GM23338 (cell line): Measurements from ENCODE around the gene MLKL. TPM values are rescaled to one million over a fixed set of nuclear protein-coding genes. Genes with fewer than 3 reads are reported as not detected.

Experiments used
- ATAC-seq: fragments of 200-7000 bp; cut with Tn5 transposase; 3 replicates; pipeline ENCODE4 v1.9.1; 2020
- DNase-seq: peaks from one replicate; pipeline ENCODE4 v3.0.0-alpha.2; 2015; ENCODE audit warnings: low spot score
- H2AFZ ChIP-seq: fragments of 200-600 bp; sonication (generic); 2 replicates; pipeline ENCODE4 v1.8.0; 2016; ENCODE audit warnings: antibody characterized with exemption, mild to moderate bottlenecking, moderate library complexity
- H3F3A ChIP-seq: fragments of 200-600 bp; sonication (generic); replicated peaks from 2 replicates; pipeline ENCODE4 v1.8.0; 2017; ENCODE audit warnings: antibody characterized with exemption, mixed run types, low read depth
- H3K27ac ChIP-seq: fragments of 200-600 bp; sonication (generic); 2 replicates; pipeline ENCODE4 v1.6.1; 2016; ENCODE audit warnings: low read depth
- H3K27me3 ChIP-seq: fragments of 200-600 bp; sonication (generic); 2 replicates; pipeline ENCODE4 v1.8.0; 2016; ENCODE audit warnings: mild to moderate bottlenecking, mixed run types, moderate library complexity; ENCODE audit not compliant: insufficient read depth
- H3K36me3 ChIP-seq: fragments of 200-600 bp; sonication (generic); 2 replicates; pipeline ENCODE4 v1.8.0; 2016; ENCODE audit warnings: mild to moderate bottlenecking; ENCODE audit not compliant: insufficient read depth
- H3K4me1 ChIP-seq: fragments of 200-600 bp; sonication (generic); 2 replicates; pipeline ENCODE4 v1.8.0; 2016; ENCODE audit warnings: mild to moderate bottlenecking, moderate library complexity; ENCODE audit not compliant: insufficient read depth
- H3K4me2 ChIP-seq: fragments of 200-600 bp; sonication (generic); 2 replicates; pipeline ENCODE4 v1.7.1; 2017; ENCODE audit warnings: mixed run types
- H3K4me3 ChIP-seq: fragments of 200-600 bp; sonication (generic); 2 replicates; pipeline ENCODE4 v1.6.1; 2016; ENCODE audit warnings: mixed run types
- H3K79me2 ChIP-seq: fragments of 200-600 bp; sonication (generic); replicated peaks from 2 replicates; pipeline ENCODE4 v1.8.0; 2017; ENCODE audit warnings: mild to moderate bottlenecking; ENCODE audit not compliant: insufficient read depth
- H3K9me2 ChIP-seq: fragments of 200-600 bp; sonication (generic); 2 replicates; pipeline ENCODE4 v1.8.0; 2017; ENCODE audit not compliant: insufficient read depth
- H4K20me1 ChIP-seq: fragments of 200-600 bp; sonication (generic); replicated peaks from 2 replicates; pipeline ENCODE4 v1.8.0; 2017; ENCODE audit warnings: mild to moderate bottlenecking; ENCODE audit not compliant: insufficient read depth
- H3K27ac Mint-ChIP-seq: 2 replicates; pipeline ENCODE4 v1.8.0; 2020; ENCODE audit warnings: inconsistent platforms, mild to moderate bottlenecking, moderate library complexity, mixed read lengths
- H3K27me3 Mint-ChIP-seq: 3 replicates; pipeline ENCODE4 v1.8.0; 2022; ENCODE audit warnings: low read depth, mild to moderate bottlenecking, moderate library complexity, mixed read lengths, inconsistent platforms; ENCODE audit not compliant: insufficient read depth, poor library complexity
- H3K36me3 Mint-ChIP-seq: 3 replicates; pipeline ENCODE4 v1.8.0; 2021; ENCODE audit warnings: low read depth, mild to moderate bottlenecking, inconsistent platforms, moderate library complexity, mixed read lengths
- H3K4me1 Mint-ChIP-seq: 3 replicates; pipeline ENCODE4 v1.8.0; 2020; ENCODE audit warnings: mild to moderate bottlenecking, inconsistent platforms, mixed read lengths
- H3K4me3 Mint-ChIP-seq: 3 replicates; pipeline ENCODE4 v1.8.0; 2021; ENCODE audit warnings: moderate library complexity, mild to moderate bottlenecking, inconsistent platforms, mixed read lengths
- H3K9me3 Mint-ChIP-seq: 3 replicates; pipeline ENCODE4 v1.8.0; 2020; ENCODE audit warnings: moderate library complexity, mild to moderate bottlenecking, inconsistent platforms, mixed read lengths
- CREB1 ChIP-seq: fragments of 250-450 bp; sonication (Bioruptor Pico); IDR thresholded peaks from 2 replicates; pipeline ENCODE4 v1.5.0; 2020; ENCODE audit warnings: low read depth, mild to moderate bottlenecking, moderate library complexity
- EZH2 ChIP-seq: fragments of 200-600 bp; sonication (generic); IDR thresholded peaks from one replicate; pipeline ENCODE4 v1.8.0; 2017; ENCODE audit warnings: antibody characterized with exemption, mild to moderate bottlenecking, low read depth; ENCODE audit not compliant: unreplicated experiment
- EZH2phosphoT487 ChIP-seq: fragments of 200-600 bp; sonication (generic); IDR thresholded peaks from one replicate; pipeline ENCODE4 v1.8.1; 2018; ENCODE audit warnings: antibody characterized with exemption; ENCODE audit not compliant: unreplicated experiment
- JUNB ChIP-seq: IDR thresholded peaks from one replicate; pipeline ENCODE4 v1.6.1; 2016; ENCODE audit warnings: antibody characterized with exemption; ENCODE audit not compliant: unreplicated experiment
- NANOG ChIP-seq: IDR thresholded peaks from 2 replicates; pipeline ENCODE4 v1.6.1; 2016; ENCODE audit warnings: antibody characterized with exemption, borderline replicate concordance
- POLR2AphosphoS5 ChIP-seq: IDR thresholded peaks from 2 replicates; pipeline ENCODE4 v1.6.1; 2016; ENCODE audit warnings: antibody characterized with exemption, low read depth
- STAT1 ChIP-seq: IDR thresholded peaks from one replicate; pipeline ENCODE4 v1.6.1; 2016; ENCODE audit warnings: antibody characterized with exemption; ENCODE audit not compliant: unreplicated experiment
- ZNF114 ChIP-seq: fragments of 250-450 bp; sonication (Bioruptor Pico); IDR thresholded peaks from 2 replicates; pipeline ENCODE4 v1.5.0; 2020; ENCODE audit warnings: mild to moderate bottlenecking, moderate library complexity
- ZNF331 ChIP-seq: fragments of 250-450 bp; sonication (Bioruptor Pico); IDR thresholded peaks from 2 replicates; pipeline ENCODE4 v1.5.0; 2020; ENCODE audit warnings: low read depth, mild to moderate bottlenecking, moderate library complexity
- polyA plus RNA-seq: library from polyadenylated mRNA; unstranded; fragments of >200 nt; fragmentation: Nextera tagmentation; extraction: Ambion mirVana; gene quantifications from 2 replicates; pipeline ENCODE4 v1.2.1, GENCODE V29; 2016
- total RNA-seq: library from RNA; depleted of rRNA; stranded (reverse); fragments of >200 nt; shearing (Covaris generic); gene quantifications from 2 replicates; pipeline ENCODE4 v1.2.3, GENCODE V29; 2014
- TF ChIP-seq, protein P1 (sequence below): fragments of 250-450 bp; sonication (Bioruptor Pico); IDR thresholded peaks from 2 replicates; pipeline ENCODE4 v1.5.0; 2020; ENCODE audit warnings: mild to moderate bottlenecking, moderate library complexity
- TF ChIP-seq, protein P2 (sequence below): IDR thresholded peaks from 2 replicates; pipeline ENCODE4 v1.6.1; 2016; ENCODE audit warnings: antibody characterized with exemption
- TF ChIP-seq, protein P3 (sequence below), 2 experiments: fragments of 200-600 bp in 1 of 2; sonication (generic) in 1 of 2; conservative IDR thresholded peaks; 2 replicates each; pipeline versions ENCODE4 v1.5.1 to v1.6.1; 2016 to 2017; ENCODE audit warnings: antibody characterized with exemption in 2 of 2, low read depth in 2 of 2, mild to moderate bottlenecking in 2 of 2, moderate library complexity in 1 of 2
- TF ChIP-seq, protein P4 (sequence below): IDR thresholded peaks from one replicate; pipeline ENCODE4 v1.6.1; 2018; ENCODE audit warnings: antibody characterized with exemption; ENCODE audit not compliant: unreplicated experiment

Gene MLKL
- total and polyA plus RNA-seq, 2 experiments from 2014 or later = 5.1 to 9.7 TPM

DNA sequence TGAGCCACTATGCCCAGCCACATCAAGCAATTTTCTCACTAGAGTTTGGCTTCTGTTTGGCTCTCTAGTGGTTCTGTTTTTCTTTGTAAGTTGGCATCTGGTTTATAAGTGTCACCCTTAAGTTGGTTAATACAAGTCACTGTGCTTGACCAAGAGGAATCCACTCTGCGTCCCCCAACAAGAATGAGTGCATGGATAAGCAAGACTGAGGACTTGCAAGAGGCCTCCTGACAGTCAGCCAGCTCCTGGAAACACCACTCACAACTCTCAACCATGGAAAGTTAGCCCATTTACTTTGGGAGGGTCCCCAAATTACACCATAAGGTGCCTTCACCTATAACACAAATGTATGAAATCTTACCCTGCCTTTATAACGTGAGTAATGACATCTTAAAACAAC is 41.6 kb downstream of the MLKL start:
- Histone ChIP-seq H3K27ac (no peak overlapping the region), H3K4me1 (no peaks in the 10 kb centered on the region), H3K27me3 (no peaks in the 10 kb centered on the region), H3K36me3 (peaks cover 81% of the 10 kb centered on the region), H2AFZ (no peak overlapping the region), H3K4me2 (peak overlapping the region; percentile 26; the same call in 1 of the 2 replicates), H3K4me3 (no peak overlapping the region), H4K20me1 (peaks cover 94% of the 10 kb centered on the region), H3K9me2 (no peaks in the 10 kb centered on the region), H3K79me2 (peaks cover 100% of the 10 kb centered on the region), H3F3A (peaks cover 20% of the 10 kb centered on the region)
- Mint-ChIP-seq H3K27me3 (peaks cover 11% of the 10 kb centered on the region), H3K4me1 (peaks cover 16% of the 10 kb centered on the region), H3K9me3 (no peaks in the 10 kb centered on the region; the same call in 2 of the 3 replicates), H3K4me3 (no peak overlapping the region), H3K27ac (no peak overlapping the region), H3K36me3 (peaks cover 86% of the 10 kb centered on the region)
- TF ChIP-seq ZNF331 (CRISPR knock-in tag) (no peak), JUNB (no peak), STAT1 (no peak), POLR2AphosphoS5 (no peak), EZH2 (no peak), CREB1 (CRISPR knock-in tag) (no peak), ZNF114 (no peak), NANOG (no peak), EZH2phosphoT487 (no peak)
- TF ChIP-seq, protein P1, sequence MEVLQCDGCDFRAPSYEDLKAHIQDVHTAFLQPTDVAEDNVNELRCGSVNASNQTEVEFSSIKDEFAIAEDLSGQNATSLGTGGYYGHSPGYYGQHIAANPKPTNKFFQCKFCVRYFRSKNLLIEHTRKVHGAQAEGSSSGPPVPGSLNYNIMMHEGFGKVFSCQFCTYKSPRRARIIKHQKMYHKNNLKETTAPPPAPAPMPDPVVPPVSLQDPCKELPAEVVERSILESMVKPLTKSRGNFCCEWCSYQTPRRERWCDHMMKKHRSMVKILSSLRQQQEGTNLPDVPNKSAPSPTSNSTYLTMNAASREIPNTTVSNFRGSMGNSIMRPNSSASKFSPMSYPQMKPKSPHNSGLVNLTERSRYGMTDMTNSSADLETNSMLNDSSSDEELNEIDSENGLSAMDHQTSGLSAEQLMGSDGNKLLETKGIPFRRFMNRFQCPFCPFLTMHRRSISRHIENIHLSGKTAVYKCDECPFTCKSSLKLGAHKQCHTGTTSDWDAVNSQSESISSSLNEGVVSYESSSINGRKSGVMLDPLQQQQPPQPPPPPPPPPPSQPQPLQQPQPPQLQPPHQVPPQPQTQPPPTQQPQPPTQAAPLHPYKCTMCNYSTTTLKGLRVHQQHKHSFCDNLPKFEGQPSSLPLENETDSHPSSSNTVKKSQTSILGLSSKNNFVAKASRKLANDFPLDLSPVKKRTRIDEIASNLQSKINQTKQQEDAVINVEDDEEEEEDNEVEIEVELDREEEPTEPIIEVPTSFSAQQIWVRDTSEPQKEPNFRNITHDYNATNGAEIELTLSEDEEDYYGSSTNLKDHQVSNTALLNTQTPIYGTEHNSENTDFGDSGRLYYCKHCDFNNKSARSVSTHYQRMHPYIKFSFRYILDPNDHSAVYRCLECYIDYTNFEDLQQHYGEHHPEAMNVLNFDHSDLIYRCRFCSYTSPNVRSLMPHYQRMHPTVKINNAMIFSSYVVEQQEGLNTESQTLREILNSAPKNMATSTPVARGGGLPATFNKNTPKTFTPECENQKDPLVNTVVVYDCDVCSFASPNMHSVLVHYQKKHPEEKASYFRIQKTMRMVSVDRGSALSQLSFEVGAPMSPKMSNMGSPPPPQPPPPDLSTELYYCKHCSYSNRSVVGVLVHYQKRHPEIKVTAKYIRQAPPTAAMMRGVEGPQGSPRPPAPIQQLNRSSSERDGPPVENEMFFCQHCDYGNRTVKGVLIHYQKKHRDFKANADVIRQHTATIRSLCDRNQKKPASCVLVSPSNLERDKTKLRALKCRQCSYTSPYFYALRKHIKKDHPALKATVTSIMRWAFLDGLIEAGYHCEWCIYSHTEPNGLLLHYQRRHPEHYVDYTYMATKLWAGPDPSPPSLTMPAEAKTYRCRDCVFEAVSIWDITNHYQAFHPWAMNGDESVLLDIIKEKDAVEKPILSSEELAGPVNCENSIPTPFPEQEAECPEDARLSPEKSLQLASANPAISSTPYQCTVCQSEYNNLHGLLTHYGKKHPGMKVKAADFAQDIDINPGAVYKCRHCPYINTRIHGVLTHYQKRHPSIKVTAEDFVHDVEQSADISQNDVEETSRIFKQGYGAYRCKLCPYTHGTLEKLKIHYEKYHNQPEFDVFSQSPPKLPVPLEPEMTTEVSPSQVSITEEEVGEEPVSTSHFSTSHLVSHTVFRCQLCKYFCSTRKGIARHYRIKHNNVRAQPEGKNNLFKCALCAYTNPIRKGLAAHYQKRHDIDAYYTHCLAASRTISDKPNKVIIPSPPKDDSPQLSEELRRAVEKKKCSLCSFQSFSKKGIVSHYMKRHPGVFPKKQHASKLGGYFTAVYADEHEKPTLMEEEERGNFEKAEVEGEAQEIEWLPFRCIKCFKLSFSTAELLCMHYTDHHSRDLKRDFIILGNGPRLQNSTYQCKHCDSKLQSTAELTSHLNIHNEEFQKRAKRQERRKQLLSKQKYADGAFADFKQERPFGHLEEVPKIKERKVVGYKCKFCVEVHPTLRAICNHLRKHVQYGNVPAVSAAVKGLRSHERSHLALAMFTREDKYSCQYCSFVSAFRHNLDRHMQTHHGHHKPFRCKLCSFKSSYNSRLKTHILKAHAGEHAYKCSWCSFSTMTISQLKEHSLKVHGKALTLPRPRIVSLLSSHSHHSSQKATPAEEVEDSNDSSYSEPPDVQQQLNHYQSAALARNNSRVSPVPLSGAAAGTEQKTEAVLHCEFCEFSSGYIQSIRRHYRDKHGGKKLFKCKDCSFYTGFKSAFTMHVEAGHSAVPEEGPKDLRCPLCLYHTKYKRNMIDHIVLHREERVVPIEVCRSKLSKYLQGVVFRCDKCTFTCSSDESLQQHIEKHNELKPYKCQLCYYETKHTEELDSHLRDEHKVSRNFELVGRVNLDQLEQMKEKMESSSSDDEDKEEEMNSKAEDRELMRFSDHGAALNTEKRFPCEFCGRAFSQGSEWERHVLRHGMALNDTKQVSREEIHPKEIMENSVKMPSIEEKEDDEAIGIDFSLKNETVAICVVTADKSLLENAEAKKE (CRISPR knock-in tag) = no peak
- TF ChIP-seq, protein P2, sequence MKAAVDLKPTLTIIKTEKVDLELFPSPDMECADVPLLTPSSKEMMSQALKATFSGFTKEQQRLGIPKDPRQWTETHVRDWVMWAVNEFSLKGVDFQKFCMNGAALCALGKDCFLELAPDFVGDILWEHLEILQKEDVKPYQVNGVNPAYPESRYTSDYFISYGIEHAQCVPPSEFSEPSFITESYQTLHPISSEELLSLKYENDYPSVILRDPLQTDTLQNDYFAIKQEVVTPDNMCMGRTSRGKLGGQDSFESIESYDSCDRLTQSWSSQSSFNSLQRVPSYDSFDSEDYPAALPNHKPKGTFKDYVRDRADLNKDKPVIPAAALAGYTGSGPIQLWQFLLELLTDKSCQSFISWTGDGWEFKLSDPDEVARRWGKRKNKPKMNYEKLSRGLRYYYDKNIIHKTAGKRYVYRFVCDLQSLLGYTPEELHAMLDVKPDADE = no peak
- TF ChIP-seq, protein P3, sequence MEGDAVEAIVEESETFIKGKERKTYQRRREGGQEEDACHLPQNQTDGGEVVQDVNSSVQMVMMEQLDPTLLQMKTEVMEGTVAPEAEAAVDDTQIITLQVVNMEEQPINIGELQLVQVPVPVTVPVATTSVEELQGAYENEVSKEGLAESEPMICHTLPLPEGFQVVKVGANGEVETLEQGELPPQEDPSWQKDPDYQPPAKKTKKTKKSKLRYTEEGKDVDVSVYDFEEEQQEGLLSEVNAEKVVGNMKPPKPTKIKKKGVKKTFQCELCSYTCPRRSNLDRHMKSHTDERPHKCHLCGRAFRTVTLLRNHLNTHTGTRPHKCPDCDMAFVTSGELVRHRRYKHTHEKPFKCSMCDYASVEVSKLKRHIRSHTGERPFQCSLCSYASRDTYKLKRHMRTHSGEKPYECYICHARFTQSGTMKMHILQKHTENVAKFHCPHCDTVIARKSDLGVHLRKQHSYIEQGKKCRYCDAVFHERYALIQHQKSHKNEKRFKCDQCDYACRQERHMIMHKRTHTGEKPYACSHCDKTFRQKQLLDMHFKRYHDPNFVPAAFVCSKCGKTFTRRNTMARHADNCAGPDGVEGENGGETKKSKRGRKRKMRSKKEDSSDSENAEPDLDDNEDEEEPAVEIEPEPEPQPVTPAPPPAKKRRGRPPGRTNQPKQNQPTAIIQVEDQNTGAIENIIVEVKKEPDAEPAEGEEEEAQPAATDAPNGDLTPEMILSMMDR (conservative IDR thresholded peaks at IDR 0.05; ENCODE audit: low read depth in 2 of 2) = no peak
- TF ChIP-seq, protein P4, sequence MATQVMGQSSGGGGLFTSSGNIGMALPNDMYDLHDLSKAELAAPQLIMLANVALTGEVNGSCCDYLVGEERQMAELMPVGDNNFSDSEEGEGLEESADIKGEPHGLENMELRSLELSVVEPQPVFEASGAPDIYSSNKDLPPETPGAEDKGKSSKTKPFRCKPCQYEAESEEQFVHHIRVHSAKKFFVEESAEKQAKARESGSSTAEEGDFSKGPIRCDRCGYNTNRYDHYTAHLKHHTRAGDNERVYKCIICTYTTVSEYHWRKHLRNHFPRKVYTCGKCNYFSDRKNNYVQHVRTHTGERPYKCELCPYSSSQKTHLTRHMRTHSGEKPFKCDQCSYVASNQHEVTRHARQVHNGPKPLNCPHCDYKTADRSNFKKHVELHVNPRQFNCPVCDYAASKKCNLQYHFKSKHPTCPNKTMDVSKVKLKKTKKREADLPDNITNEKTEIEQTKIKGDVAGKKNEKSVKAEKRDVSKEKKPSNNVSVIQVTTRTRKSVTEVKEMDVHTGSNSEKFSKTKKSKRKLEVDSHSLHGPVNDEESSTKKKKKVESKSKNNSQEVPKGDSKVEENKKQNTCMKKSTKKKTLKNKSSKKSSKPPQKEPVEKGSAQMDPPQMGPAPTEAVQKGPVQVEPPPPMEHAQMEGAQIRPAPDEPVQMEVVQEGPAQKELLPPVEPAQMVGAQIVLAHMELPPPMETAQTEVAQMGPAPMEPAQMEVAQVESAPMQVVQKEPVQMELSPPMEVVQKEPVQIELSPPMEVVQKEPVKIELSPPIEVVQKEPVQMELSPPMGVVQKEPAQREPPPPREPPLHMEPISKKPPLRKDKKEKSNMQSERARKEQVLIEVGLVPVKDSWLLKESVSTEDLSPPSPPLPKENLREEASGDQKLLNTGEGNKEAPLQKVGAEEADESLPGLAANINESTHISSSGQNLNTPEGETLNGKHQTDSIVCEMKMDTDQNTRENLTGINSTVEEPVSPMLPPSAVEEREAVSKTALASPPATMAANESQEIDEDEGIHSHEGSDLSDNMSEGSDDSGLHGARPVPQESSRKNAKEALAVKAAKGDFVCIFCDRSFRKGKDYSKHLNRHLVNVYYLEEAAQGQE = no peak
- no peak for DNase-seq
- ATAC-seq = no peak
